HL-60 (cell line): ENCODE results near the gene PTGDS.

Source experiments
- POLR2AphosphoS5 ChIP-seq: IDR thresholded peaks from 2 replicates; pipeline ENCODE4 v1.6.1; 2012; ENCODE audit warnings: low read depth
- TF ChIP-seq, protein P1 (sequence below): IDR thresholded peaks from one replicate; pipeline ENCODE4 v1.5.1; 2011; ENCODE audit warnings: low read length, control low read depth, inconsistent platforms; ENCODE audit not compliant: insufficient read depth

DNA sequence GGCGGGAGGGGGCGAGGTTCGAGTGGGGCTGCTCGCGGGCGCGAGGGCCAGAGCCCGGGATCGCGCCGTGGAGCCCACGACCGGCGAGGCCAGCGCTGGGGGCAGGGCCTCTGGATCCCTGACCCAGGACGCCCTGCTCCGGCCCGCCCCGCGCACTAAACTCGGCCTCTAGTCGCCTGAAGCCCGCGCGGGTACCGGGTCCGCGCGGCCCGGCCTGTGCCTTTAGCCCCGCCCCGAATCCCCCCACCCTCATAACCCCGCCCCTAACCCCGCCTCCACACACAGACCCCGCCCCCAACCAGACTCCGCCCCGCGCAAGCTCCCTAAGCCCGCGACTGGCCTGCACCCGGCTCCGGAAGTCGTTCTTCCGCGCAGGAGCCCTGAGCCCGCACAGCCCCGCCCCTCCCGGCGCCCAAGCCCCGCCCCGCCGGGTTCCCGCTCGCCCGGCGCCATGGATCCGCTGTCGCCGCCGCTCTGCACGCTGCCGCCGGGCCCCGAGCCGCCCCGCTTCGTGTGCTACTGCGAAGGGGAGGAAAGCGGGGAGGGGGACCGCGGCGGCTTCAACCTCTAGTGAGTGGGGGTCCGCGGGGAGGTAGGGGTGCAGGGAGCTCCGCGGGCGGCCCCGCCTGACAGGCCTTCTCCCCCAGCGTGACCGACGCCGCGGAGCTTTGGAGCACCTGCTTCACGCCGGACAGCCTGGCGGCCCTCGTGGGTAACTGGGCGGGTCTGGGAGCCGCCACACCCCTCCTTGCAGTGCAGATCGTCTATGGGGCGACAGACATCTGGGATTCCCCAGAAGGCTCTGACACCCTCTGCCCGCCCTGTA is 14.9 kb downstream of the PTGDS start, which contains the start of gene PAXX:
- TF ChIP-seq, protein P1, sequence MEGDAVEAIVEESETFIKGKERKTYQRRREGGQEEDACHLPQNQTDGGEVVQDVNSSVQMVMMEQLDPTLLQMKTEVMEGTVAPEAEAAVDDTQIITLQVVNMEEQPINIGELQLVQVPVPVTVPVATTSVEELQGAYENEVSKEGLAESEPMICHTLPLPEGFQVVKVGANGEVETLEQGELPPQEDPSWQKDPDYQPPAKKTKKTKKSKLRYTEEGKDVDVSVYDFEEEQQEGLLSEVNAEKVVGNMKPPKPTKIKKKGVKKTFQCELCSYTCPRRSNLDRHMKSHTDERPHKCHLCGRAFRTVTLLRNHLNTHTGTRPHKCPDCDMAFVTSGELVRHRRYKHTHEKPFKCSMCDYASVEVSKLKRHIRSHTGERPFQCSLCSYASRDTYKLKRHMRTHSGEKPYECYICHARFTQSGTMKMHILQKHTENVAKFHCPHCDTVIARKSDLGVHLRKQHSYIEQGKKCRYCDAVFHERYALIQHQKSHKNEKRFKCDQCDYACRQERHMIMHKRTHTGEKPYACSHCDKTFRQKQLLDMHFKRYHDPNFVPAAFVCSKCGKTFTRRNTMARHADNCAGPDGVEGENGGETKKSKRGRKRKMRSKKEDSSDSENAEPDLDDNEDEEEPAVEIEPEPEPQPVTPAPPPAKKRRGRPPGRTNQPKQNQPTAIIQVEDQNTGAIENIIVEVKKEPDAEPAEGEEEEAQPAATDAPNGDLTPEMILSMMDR: no peak
- peak; percentile 58; the same call in 1 of the 2 replicates for TF ChIP-seq POLR2AphosphoS5
